T-helper 9 cell (primary cell): ENCODE measurements around the gene PHKA1.
"Not testable (repeated sequence)": the region's sequence is repeated elsewhere in the genome, so short reads cannot be mapped to it uniquely, and the experiment has no call there.

Experiments used
- DNase-seq: peaks from one replicate; pipeline ENCODE4 v3.0.0-alpha.2; 2020
- total RNA-seq, 2 donors: gene quantifications; one replicate each; lab custom pipeline; 2026; lab: John Stamatoyannopoulos, UW

The PHKA1 gene
- 0.24 to 0.42 reads per million in 2 donors for total RNA-seq

GRCh38 chrX:72713599-72714477 is at the start of gene PHKA1:
Gene PHKA1 (minus strand): TSS chrX:72714306. CDS start chrX:72713880, 426 bp downstream.
- not testable (repeated sequence) for DNase-seq

GRCh38 chrX:72760454-72760853 is 46.3 kb upstream of the PHKA1 start:
- DNase-seq: not testable (repeated sequence)

GRCh38 chrX:72748545-72748944 is 34.4 kb upstream of the PHKA1 start:
- DNase-seq: not testable (repeated sequence)

GRCh38 chrX:72745546-72745945 is 31.4 kb upstream of the PHKA1 start:
- not testable (repeated sequence) for DNase-seq

- DNase-seq: no peak
Measured at GRCh38 chrX:72735561-72735960, 21.5 kb upstream of the PHKA1 start.

- not testable (repeated sequence) for DNase-seq
Measured at GRCh38 chrX:72733636-72734035, 19.5 kb upstream of the PHKA1 start.

- DNase-seq: no peak
Measured at GRCh38 chrX:72727846-72728245, 13.7 kb upstream of the PHKA1 start.

GRCh38 chrX:72716766-72717165 is 2.7 kb upstream of the PHKA1 start:
- no peak for DNase-seq

GRCh38 chrX:72715546-72715945 is 1.4 kb upstream of the PHKA1 start:
- DNase-seq: no peak

GRCh38 chrX:72714478-72714916 is 391 bp upstream of the PHKA1 start:
- no peak for DNase-seq

- DNase-seq: no peak
Measured at GRCh38 chrX:72713130-72713529, 976 bp downstream of the PHKA1 start.

GRCh38 chrX:72712094-72712755 is 1.9 kb downstream of the PHKA1 start:
- DNase-seq: no peak

GRCh38 chrX:72705814-72706213 is 8.3 kb downstream of the PHKA1 start:
- DNase-seq: no peak

- DNase-seq: no peak
Measured at GRCh38 chrX:72705111-72705510, 9.0 kb downstream of the PHKA1 start.

- no peak for DNase-seq
Measured at GRCh38 chrX:72694170-72694569, 19.9 kb downstream of the PHKA1 start.

- no peak for DNase-seq
Measured at GRCh38 chrX:72693477-72693876, 20.6 kb downstream of the PHKA1 start.

GRCh38 chrX:72687396-72687795 is 26.7 kb downstream of the PHKA1 start:
- no peak for DNase-seq

- DNase-seq: no peak
Measured at GRCh38 chrX:72685810-72686456, 28.2 kb downstream of the PHKA1 start.

- no peak for DNase-seq
Measured at GRCh38 chrX:72685018-72685417, 29.1 kb downstream of the PHKA1 start.

GRCh38 chrX:72683631-72684030 is 30.5 kb downstream of the PHKA1 start:
- no peak for DNase-seq

GRCh38 chrX:72676465-72676864 is 37.6 kb downstream of the PHKA1 start:
- no peak for DNase-seq

- DNase-seq: not testable (repeated sequence)
Measured at GRCh38 chrX:72673951-72674350, 40.2 kb downstream of the PHKA1 start.

GRCh38 chrX:72669508-72669907 is 44.6 kb downstream of the PHKA1 start:
- DNase-seq: not testable (repeated sequence)
